ENCODE measurements around the gene POLDIP2. TPM values are rescaled to one million over a fixed set of nuclear protein-coding genes. Genes with fewer than 3 reads are reported as not detected.

POLDIP2 gene
- total and polyA plus RNA-seq, 2 of the 13 experiments (the other 11 are each of a cell fraction or from before 2014, with no cell fraction given), result 85.9 to 114 TPM

DNA sequence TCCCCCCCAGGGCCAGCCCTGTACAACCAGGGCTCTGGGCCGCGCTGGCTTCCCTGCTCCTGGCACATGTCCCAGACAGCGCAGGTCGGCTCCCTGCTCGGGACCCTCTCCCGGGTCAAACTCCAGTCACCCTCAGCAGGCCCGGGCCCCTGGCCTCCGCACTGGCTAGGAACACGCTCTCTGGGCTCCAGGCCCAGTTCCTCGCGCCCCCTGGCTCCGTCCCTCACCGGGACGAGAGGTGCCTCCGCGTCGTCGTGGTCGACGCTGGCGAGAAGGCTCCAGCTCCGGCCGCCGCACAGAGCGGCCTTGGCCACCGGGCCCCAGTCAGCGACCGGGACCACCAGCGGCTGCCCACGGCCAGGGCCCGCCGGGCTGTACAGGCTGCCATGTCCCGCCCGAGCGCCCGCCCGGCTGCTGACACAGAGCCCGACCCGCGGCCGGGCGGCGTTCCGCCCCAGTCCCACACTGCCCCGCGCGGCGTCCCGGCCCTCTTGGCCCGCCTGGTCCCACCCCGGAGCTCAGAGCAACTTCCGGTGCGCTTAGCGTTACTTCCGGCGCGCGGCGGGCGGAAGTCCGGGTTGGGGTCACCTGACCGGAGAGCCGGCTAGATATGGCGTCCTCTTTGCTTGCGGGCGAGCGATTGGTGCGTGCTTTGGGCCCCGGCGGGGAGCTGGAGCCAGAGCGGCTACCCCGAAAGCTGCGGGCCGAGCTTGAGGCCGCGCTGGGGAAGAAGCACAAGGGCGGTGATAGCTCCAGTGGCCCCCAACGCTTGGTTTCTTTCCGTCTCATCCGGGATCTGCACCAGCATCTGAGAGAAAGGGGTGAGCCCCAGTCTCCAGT lies at the start of gene POLDIP2 (continued):
- no peak for TF ChIP-seq SMAD9 (CRISPR knock-in tag; IDR thresholded peaks at IDR 0.05)
- TF ChIP-seq BHLHE40 (IDR thresholded peaks at IDR 0.05; ENCODE audit: low read length), result peak; percentile 35; the same call in 1 of the 2 replicates
- peak; percentile 78 for TF ChIP-seq DR1 (CRISPR knock-in tag; IDR thresholded peaks at IDR 0.05)
- no peak for TF ChIP-seq EEA1 (CRISPR knock-in tag; IDR thresholded peaks at IDR 0.05; ENCODE audit: borderline replicate concordance)
- TF ChIP-seq TARDBP (CRISPR knock-in tag; IDR thresholded peaks at IDR 0.05), result peak; percentile 97
- TF ChIP-seq ARHGAP35 (CRISPR knock-in tag; IDR thresholded peaks at IDR 0.05; ENCODE audit: borderline replicate concordance), result peak; percentile 56
- TF ChIP-seq KAT2B (IDR thresholded peaks at IDR 0.05; ENCODE audit: borderline replicate concordance, low read depth, low read length), result no peak
- TF ChIP-seq, protein P1, sequence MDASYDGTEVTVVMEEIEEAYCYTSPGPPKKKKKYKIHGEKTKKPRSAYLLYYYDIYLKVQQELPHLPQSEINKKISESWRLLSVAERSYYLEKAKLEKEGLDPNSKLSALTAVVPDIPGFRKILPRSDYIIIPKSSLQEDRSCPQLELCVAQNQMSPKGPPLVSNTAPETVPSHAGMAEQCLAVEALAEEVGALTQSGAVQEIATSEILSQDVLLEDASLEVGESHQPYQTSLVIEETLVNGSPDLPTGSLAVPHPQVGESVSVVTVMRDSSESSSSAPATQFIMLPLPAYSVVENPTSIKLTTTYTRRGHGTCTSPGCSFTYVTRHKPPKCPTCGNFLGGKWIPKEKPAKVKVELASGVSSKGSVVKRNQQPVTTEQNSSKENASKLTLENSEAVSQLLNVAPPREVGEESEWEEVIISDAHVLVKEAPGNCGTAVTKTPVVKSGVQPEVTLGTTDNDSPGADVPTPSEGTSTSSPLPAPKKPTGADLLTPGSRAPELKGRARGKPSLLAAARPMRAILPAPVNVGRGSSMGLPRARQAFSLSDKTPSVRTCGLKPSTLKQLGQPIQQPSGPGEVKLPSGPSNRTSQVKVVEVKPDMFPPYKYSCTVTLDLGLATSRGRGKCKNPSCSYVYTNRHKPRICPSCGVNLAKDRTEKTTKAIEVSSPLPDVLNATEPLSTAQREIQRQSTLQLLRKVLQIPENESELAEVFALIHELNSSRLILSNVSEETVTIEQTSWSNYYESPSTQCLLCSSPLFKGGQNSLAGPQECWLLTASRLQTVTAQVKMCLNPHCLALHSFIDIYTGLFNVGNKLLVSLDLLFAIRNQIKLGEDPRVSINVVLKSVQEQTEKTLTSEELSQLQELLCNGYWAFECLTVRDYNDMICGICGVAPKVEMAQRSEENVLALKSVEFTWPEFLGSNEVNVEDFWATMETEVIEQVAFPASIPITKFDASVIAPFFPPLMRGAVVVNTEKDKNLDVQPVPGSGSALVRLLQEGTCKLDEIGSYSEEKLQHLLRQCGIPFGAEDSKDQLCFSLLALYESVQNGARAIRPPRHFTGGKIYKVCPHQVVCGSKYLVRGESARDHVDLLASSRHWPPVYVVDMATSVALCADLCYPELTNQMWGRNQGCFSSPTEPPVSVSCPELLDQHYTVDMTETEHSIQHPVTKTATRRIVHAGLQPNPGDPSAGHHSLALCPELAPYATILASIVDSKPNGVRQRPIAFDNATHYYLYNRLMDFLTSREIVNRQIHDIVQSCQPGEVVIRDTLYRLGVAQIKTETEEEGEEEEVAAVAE (CRISPR knock-in tag; IDR thresholded peaks at IDR 0.05; ENCODE audit: borderline replicate concordance), result peak; percentile 72; the same call in 1 of the 2 replicates
- TF ChIP-seq, protein P2, sequence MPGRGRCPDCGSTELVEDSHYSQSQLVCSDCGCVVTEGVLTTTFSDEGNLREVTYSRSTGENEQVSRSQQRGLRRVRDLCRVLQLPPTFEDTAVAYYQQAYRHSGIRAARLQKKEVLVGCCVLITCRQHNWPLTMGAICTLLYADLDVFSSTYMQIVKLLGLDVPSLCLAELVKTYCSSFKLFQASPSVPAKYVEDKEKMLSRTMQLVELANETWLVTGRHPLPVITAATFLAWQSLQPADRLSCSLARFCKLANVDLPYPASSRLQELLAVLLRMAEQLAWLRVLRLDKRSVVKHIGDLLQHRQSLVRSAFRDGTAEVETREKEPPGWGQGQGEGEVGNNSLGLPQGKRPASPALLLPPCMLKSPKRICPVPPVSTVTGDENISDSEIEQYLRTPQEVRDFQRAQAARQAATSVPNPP (CRISPR knock-in tag; IDR thresholded peaks at IDR 0.05), result peak; percentile 94
- no peak; the same call in 1 of the 2 replicates for TF ChIP-seq ZBTB3 (CRISPR knock-in tag; IDR thresholded peaks at IDR 0.05; ENCODE audit: borderline replicate concordance, low read depth)
- 0 out of 2 replicates have a peak, but pooled peaks have one; percentile 87 for TF ChIP-seq IRF9 (CRISPR knock-in tag; IDR thresholded peaks at IDR 0.05; ENCODE audit: borderline replicate concordance)
- no peak for TF ChIP-seq ZNF136 (CRISPR knock-in tag; IDR thresholded peaks at IDR 0.05; ENCODE audit: low read depth)
- no peak for TF ChIP-seq NFE2L2 (IDR thresholded peaks at IDR 0.05; ENCODE audit: low read length)
- no peak for TF ChIP-seq AFF4 (CRISPR knock-in tag; IDR thresholded peaks at IDR 0.05)
- TF ChIP-seq, protein P3, sequence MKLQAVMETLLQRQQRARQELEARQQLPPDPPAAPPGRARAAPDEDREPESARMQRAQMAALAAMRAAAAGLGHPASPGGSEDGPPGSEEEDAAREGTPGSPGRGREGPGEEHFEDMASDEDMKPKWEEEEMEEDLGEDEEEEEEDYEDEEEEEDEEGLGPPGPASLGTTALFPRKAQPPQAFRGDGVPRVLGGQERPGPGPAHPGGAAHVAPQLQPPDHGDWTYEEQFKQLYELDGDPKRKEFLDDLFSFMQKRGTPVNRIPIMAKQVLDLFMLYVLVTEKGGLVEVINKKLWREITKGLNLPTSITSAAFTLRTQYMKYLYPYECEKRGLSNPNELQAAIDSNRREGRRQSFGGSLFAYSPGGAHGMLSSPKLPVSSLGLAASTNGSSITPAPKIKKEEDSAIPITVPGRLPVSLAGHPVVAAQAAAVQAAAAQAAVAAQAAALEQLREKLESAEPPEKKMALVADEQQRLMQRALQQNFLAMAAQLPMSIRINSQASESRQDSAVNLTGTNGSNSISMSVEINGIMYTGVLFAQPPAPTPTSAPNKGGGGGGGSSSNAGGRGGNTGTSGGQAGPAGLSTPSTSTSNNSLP (IDR thresholded peaks at IDR 0.05; ENCODE audit: low read depth, low read length), result no peak
